Frontal cortex (tissue), 4 donors: Measurements from ENCODE around the gene UFSP2. TPM values are rescaled to one million over a fixed set of nuclear protein-coding genes. Genes with fewer than 3 reads are reported as not detected.

Experiments
- DNase-seq, 2 donors: peaks; one replicate each; pipeline ENCODE4 v3.0.0; 2012; ENCODE audit warnings: low spot score in 2 of 2
- FAIRE-seq: peaks from 2 replicates; lab custom pipeline; 2012; peaks lifted over from hg19 to GRCh38; lab: Jason Lieb, UNC
- total RNA-seq: library from RNA; depleted of rRNA; stranded (reverse); fragments of >200 nt; gene quantifications from one replicate; pipeline ENCODE4 v1.2.3, GENCODE V29; 2014
- donor health status: control.
- donor health status: control.
- donor health status: control.

UFSP2 gene
- total RNA-seq = 42.8 TPM

DNA sequence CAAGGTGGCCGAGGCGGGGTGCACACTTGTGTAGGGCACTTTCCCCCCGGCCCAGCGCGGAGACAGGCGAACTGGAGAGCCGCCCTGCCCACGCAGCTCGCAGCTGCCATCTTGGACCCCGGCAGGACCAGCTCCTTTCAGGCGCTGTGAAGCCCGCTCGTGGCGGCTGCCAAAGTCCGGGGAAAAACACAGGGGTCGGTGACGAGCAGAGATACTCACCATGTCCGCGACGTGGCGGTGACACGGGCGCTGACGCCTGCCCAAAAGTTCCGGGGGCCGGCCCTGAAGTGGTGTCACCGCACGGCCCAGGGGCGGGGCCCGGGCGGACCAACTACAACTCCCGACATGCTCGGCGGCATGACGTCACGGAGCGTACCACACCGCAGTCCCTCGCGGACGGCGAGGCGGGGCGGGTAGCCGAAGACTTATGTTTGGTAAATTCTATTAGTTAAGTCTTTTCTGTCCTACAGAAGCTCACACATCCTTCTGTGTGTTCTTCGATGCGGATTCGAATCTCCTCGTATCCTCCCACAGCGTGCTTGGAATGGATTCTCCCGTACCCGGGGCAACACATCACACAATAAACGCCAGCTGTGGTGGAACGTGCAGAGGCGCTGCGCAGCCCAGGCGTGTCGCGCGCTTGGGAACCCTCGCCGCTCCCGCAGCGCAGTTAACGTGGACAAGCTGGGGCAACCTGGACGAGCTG lies at the start of gene UFSP2:
Gene UFSP2 (minus strand): TSS at position 318 of the 706 bp plus-strand sequence. CDS start 96 bp downstream, at position 222.
- DNase-seq = peak; percentile 78 to 81
- no peak for FAIRE-seq

GRCh38 chr4:185473247-185473646 lies 47.5 kb upstream of the UFSP2 start:
- FAIRE-seq (no peak), DNase-seq (no peak)

- FAIRE-seq (no peak), DNase-seq (no peak)
Observed at GRCh38 chr4:185472103-185472542, 46.4 kb upstream of the UFSP2 start.

DNA sequence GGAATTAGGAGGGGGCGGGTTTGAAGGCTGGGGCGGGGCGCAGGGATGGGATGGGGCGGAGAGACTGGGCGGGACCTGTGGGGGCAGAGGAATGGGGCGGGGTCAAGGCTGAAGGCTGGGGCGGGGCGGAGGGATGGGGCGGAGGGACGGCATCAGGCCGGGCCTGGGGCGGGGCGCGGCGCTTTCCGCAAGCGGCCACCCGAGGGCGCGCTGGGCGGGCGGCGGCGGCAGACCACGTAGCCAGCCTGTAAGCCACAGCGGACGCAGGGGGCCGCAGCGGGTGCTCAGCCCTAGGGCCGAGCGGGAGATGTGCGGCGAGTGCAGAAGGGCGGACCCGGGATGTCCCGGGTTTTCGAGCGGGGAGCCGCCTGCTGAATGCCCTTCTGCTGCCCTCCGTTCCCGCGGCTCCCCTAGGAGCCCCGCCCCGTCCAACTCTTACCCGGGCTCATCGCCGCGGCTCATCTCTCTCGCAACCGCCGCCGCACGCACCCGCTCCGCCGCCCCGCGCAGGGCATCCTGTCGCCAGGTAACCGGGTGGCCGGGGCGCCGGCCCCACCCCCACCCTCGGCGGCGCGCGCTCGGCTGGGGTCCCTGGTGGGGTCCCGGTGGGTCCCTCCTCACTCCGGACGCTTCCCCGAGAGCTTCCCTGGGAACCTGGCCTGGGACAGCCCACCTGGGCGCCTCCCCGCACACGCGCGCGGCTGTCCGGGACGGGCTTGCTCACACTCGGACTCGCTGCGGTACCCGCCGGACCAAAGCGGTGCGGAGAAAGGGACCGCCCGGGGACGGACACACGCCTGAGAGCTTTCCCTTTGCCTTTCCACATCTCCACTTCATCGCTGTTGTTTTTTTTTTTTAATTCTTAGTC lies 45.7 kb upstream of the UFSP2 start, which contains the start of gene CCDC110:
Gene CCDC110 (minus strand): TSS at position 499 of the 868 bp plus-strand sequence. CDS start 50 bp downstream, at position 449.
- no peak for FAIRE-seq
- peak; percentile 98 to 99 for DNase-seq

DNA sequence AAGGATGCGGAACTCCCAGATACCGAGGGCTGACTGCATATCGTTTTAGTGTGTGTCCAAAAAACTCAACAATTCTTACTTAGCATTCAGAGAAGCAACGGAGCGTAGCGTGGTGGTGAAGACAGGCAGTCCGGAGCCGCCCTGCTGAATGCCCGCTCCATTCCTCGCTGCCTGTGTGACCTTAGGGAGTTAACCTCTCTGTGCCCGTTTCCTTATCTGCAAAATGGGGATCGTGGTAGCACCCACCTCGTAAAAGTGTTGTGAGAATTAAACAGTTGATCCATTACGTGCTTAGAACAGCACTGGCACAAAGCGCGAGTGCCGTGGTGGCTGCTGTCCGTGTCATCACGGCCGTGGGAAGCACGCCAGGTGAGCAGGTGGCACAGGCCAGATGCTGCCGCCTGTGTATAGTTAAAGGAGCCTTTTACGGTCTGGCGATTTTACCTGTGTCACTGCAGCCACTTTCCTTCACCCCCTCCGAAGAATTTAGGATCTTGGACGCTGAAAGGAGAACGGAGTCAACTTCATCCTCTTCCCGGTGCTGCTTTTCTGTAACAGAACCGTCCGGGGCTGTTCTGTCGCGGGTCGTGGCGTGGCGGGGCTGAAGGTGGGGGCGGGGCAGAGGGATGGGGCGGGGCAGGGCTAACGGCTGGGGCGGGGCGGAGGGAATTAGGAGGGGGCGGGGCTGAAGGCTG lies 44.9 kb upstream of the UFSP2 start:
- DNase-seq = no peak
- FAIRE-seq = no peak

- FAIRE-seq = no peak
- no peak for DNase-seq
Observed at GRCh38 chr4:185469580-185470154, 43.9 kb upstream of the UFSP2 start.

- no peak for FAIRE-seq
- DNase-seq = no peak
Observed at GRCh38 chr4:185468999-185469398, 43.2 kb upstream of the UFSP2 start.

DNA sequence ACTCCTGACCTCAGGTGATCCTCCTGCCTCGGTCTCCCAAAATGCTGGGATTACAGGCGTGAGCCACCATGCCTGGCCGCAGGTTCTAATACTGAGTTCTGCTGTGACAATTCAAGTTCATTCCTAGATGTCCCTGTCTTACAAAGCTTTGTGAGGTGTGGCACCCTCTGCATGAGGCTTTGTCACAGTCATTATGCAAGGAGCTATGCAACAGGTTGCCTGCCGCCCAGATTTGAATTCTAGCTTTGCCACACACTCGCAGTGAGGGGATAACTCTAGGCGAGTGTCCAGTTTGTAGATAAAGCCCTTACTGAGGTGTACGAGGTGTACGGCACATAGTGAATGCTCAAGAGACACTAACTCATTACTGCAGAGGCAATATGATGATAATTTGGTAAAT lies 42.2 kb upstream of the UFSP2 start:
- DNase-seq (no peak), FAIRE-seq (no peak)

GRCh38 chr4:185467101-185467500 lies 41.3 kb upstream of the UFSP2 start:
- DNase-seq (no peak), FAIRE-seq (no peak)

- DNase-seq (no peak), FAIRE-seq (no peak)
Observed at GRCh38 chr4:185465707-185466106, 39.9 kb upstream of the UFSP2 start.

DNA sequence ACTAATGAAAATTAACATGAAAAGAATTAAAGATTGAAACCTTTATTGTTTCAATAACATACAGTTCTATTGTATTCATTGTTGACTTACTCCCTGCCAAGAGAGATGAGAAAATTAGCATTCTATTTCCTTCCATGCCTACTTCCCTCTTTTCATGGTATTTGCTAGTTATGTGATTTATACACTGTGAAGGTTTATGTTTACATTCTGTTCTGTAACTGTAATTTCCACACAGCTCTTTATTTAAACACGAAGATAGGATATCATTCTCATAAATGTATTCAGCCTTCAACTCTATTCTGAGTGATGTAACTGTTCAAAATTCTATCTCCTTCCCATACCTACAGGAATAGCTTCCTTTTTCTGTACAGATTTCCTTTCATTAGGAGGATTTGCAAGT lies 39.1 kb upstream of the UFSP2 start:
- DNase-seq (no peak), FAIRE-seq (no peak)

DNA sequence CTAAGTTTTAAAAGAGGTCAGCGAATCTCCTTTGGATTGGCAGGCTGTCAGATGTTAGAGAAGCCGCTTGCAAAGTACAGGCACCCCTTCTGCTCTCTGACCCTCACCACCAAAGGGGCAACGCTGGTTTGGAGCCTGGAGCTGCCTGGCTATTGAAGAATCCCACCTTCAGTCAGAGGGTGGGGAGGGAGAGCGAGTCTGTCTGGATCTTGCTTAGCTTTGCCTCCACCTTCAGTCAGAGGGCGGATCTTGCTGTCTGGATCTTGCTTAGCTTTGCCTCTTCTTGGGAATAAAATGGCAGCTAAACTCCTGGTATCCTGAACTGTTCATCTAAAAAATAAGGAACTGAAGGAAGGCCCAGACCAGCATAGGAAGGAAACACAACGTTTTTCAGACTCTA lies 38.4 kb upstream of the UFSP2 start:
- DNase-seq = no peak
- FAIRE-seq = no peak

- DNase-seq (no peak), FAIRE-seq (no peak)
Observed at GRCh38 chr4:185463541-185463940, 37.8 kb upstream of the UFSP2 start.

- no peak for DNase-seq
- no peak for FAIRE-seq
Observed at GRCh38 chr4:185461565-185461964, 35.8 kb upstream of the UFSP2 start.

GRCh38 chr4:185457136-185457535 lies 31.4 kb upstream of the UFSP2 start:
- FAIRE-seq (no peak), DNase-seq (no peak)

DNA sequence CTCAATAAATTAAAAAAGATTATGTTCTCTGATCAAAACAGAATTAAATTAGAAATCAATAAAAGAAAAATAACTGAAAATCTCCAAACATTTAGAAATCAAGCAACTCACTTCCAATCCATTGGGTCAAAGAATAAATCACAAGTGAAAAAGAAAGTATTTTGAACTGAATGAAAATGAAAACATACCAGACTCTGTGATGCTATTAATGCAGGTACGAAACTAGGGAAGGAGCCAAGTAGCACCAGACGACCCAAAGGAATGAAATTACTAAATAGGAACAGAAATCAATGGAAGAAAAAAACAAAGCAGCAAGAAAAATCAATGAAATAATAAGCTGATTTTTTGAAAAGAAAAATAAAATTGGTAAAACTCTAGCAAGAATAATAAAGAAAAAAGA lies 30.4 kb upstream of the UFSP2 start:
- DNase-seq (no peak), FAIRE-seq (no peak)

DNA sequence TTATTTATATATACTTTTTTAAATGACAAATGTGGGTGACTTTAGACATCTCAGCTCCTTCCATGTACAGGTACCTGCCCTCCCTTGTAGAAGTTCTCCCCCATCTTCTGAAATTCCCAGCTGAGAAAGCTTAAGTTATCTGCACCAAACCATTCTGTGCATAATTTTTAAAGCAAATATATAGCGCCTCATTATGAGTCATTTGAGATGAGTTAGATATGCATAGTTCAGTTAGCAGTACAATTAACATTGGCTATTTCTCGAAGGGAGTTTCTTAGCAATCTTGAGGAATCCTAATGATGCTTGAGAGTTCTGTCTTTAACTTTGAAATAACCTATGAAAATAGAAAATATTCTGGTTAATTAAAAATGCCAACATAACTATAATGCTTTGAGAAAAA lies 19.4 kb upstream of the UFSP2 start:
- FAIRE-seq (no peak), DNase-seq (no peak)

DNA sequence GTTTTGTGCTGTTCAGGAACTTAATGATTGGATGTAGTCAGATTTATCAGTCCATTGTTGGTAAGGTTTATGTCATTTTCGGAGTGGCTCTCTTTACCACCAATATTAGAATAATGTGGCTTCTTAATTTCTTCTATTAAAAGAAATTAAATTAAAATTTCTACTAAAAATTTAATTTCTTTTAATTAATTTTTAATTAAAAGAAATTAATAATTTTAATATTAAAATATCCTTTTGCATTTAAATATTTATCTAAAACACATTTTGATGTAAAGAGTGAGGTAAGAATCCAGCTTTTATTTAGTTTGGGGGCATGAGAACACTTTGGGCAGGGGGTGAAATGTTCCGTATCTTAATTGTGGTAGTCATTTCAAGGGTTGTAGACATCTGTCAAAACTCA lies 15.7 kb upstream of the UFSP2 start:
- FAIRE-seq = peak; percentile 79
- DNase-seq = no peak

DNA sequence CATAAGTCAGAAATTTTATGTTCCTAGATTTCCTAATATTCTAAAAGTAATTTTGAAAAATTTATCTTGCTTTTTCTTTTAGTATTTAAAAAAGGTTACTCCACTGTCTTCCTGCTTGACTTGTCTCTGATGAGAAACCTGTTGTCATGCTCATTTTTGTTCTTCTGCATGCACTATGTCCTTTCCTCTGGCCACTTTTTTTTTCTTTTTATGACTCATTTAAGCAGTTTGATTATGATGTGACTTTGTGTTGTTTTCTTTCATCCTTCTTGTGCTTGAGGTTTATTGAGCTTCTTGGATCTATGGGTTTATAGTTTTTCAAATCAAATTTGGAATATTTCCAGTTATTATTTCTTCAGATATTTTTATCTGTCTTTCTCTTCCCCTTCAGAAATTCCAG lies 12.0 kb upstream of the UFSP2 start:
- DNase-seq = no peak
- FAIRE-seq = no peak

GRCh38 chr4:185435466-185435865 lies 9.7 kb upstream of the UFSP2 start:
- FAIRE-seq = no peak
- no peak for DNase-seq
